Measurements from ENCODE around the gene MGAT4B. TPM values are rescaled to one million over a fixed set of nuclear protein-coding genes. Genes with fewer than 3 reads are reported as not detected.

MGAT4B gene
- total RNA-seq, 1 experiment from 2014 or later, result 151 TPM

GRCh38 chr5:179839328-179840256 lies 32.9 kb upstream of the MGAT4B start:
- Mint-ChIP-seq H3K4me1 (no peaks in the 10 kb centered on the region), H3K27me3 (ENCODE audit: low read depth) (no peaks in the 10 kb centered on the region; the same call in 1 of the 2 replicates), H3K27ac (no peak overlapping the region), H3K9me3 (peaks cover 7% of the 10 kb centered on the region), H3K4me3 (no peak overlapping the region), H3K36me3 (peaks cover 75% of the 10 kb centered on the region)
- TF ChIP-seq ZNF512 (CRISPR knock-in tag; IDR thresholded peaks at IDR 0.05; ENCODE audit: borderline replicate concordance) (no peak), ATF2 (CRISPR knock-in tag; IDR thresholded peaks at IDR 0.05; ENCODE audit: borderline replicate concordance, low read depth) (no peak), ATF1 (CRISPR knock-in tag; IDR thresholded peaks at IDR 0.05) (no peak), KAT7 (CRISPR knock-in tag; IDR thresholded peaks at IDR 0.05; ENCODE audit: borderline replicate concordance) (no peak), ARID4B (CRISPR knock-in tag; IDR thresholded peaks at IDR 0.05; ENCODE audit: borderline replicate concordance) (no peak), ZNF121 (CRISPR knock-in tag; IDR thresholded peaks at IDR 0.05) (no peak), NFATC4 (CRISPR knock-in tag; IDR thresholded peaks at IDR 0.05) (no peak), ZNF671 (CRISPR knock-in tag; IDR thresholded peaks at IDR 0.05) (no peak), MLX (CRISPR knock-in tag; IDR thresholded peaks at IDR 0.05) (no peak), ZBTB21 (CRISPR knock-in tag; IDR thresholded peaks at IDR 0.05; ENCODE audit: borderline replicate concordance) (no peak), RELA (CRISPR knock-in tag; IDR thresholded peaks at IDR 0.05; ENCODE audit: borderline replicate concordance) (no peak)
- CTCF ChIA-PET, result interaction anchor here (0.9 kb wide), 1 partner anchor 76 kb away, joined by 3 read pairs; no protein-coding TSS in a partner anchor
- POLR2A ChIA-PET, result no interaction called here
- ATAC-seq (no peak), DNase-seq (ENCODE audit: low spot score) (no peak)

GRCh38 chr5:179837076-179838011 lies 30.7 kb upstream of the MGAT4B start:
- peaks cover 11% of the 10 kb centered on the region for H3K9me3 Mint-ChIP-seq
- no peak overlapping the region for H3K27ac Mint-ChIP-seq
- no peaks in the 10 kb centered on the region; the same call in 1 of the 2 replicates for H3K27me3 Mint-ChIP-seq (ENCODE audit: low read depth)
- peaks cover 77% of the 10 kb centered on the region for H3K36me3 Mint-ChIP-seq
- no peak for DNase-seq (ENCODE audit: low spot score)
- POLR2A ChIA-PET, result interaction anchor here (0.5 to 0.8 kb wide), 2 partner anchors 14 to 252 kb away, joined by 3 read pairs; no protein-coding TSS in a partner anchor
- CTCF ChIA-PET, result interaction anchor here (0.6 kb wide), 1 partner anchor 36 kb away, joined by 3 read pairs; no protein-coding TSS in a partner anchor
- H3K4me3 Mint-ChIP-seq, result no peak overlapping the region
- H3K4me1 Mint-ChIP-seq, result no peaks in the 10 kb centered on the region
- ATAC-seq, result no peak
- TF ChIP-seq ZMAT4 (CRISPR knock-in tag; IDR thresholded peaks at IDR 0.05), result no peak
- TF ChIP-seq PRRX2 (CRISPR knock-in tag; IDR thresholded peaks at IDR 0.05), result no peak
- no peak for TF ChIP-seq ZNF138 (CRISPR knock-in tag; conservative IDR thresholded peaks at IDR 0.05)
- no peak for TF ChIP-seq ELF4 (CRISPR knock-in tag; IDR thresholded peaks at IDR 0.05; ENCODE audit: low read depth)
- TF ChIP-seq GRHL2 (CRISPR knock-in tag; IDR thresholded peaks at IDR 0.05; ENCODE audit: insufficient replicate concordance, severe bottlenecking), result no peak
- no peak for TF ChIP-seq SOX15 (CRISPR knock-in tag; IDR thresholded peaks at IDR 0.05)
- no peak for TF ChIP-seq CREB1 (CRISPR knock-in tag; IDR thresholded peaks at IDR 0.05)
- TF ChIP-seq GABPB1 (CRISPR knock-in tag; IDR thresholded peaks at IDR 0.05), result no peak
- TF ChIP-seq SMAD4 (CRISPR knock-in tag; IDR thresholded peaks at IDR 0.05), result no peak
- TF ChIP-seq NR2C2 (CRISPR knock-in tag; IDR thresholded peaks at IDR 0.05), result no peak
- no peak for TF ChIP-seq ZNF396 (CRISPR knock-in tag; IDR thresholded peaks at IDR 0.05; ENCODE audit: borderline replicate concordance)
- no peak for TF ChIP-seq ZBTB43 (CRISPR knock-in tag; IDR thresholded peaks at IDR 0.05)

All from WTC11 (cell line).